AG08395 (cell line): ENCODE measurements around the gene ZNF511.

Experiments used
- DNase-seq: peaks from one replicate; pipeline ENCODE4 v3.0.0; 2012; ENCODE audit warnings: mixed read lengths, low spot score

Gene ZNF511

DNA sequence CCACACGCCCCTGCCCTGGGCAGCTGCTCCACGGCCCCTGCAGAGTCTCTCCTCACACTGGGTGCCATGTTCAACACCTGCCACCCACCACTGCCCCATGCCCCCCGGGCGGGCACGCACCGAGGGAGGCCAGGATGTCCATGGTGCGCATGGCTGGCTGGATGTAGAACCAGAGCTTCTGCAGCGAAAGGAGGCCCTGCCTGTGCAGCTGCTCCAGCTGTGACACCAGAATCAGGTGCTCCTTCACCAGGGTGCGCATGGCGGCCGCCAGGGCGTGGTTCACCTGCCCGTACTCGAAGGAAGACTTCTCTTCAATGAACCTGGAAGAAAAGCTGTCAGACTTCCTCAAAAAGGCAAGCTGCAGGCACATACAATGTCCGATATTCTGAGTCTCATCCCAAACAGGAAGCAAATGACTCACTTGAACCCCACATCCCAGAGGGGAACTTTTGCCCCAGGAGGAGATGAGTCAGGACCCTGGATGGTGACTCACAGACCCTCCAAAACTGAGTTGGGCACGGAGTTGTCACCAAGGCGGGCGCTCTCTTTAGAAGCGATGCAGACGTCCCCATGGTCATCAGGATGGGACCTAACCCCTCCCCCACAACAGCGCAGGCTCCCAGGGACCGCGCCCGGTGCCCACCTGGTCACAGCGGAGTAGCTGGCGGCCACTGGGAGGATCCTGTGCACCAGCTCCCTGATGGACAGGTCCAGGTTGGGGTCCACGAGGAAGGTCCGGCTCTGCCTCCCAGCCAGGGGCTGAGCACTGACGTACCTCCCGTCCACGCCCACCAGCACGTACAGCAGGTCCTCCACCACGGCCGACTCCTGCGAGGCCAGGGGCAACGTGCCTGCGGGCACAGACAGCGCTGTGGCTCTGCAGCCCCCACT is 15.6 kb upstream of the ZNF511 start:
- peak; percentile 93 for DNase-seq

DNA sequence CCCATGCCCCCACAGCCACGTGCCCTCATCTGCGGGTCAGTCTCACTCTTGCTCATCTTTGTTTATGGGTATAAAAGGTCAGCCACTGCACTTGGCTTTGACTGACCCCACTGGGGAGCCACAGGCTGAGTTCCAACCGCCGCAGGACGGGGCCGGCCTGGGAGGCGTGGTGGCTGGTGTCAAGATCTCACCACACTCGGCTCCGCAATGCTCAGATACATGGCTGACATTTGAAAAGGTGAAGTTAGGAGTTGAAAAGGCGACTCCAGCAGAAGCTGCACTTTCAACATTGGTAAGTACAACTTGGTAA is 14.9 kb upstream of the ZNF511 start:
- no peak for DNase-seq

GRCh38 chr10:133294189-133294588 is 14.5 kb upstream of the ZNF511 start:
- DNase-seq: no peak

GRCh38 chr10:133295426-133296320 is 13.0 kb upstream of the ZNF511 start:
- DNase-seq: no peak

DNA sequence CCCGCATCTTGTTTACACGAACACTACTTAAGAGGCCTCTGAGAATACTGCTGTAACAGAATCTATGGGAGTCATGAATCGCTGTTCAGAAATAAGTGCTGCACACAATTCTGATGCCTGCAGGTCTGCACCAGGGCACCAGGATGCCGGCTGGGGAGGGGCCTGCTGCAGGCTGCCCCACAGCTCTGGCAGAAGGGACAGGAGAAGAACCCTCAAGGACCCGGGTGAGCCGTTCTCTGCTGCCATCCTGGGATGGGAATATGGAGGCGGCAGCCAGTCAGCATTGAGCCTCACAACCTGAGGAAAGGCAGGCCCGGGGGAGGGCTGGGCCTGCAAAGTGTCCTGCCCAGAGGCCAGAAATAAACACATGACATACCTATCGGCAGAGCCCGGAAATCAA is 11.2 kb upstream of the ZNF511 start:
- no peak for DNase-seq

- no peak for DNase-seq
Measured at GRCh38 chr10:133298466-133298865, 10.2 kb upstream of the ZNF511 start.

- DNase-seq: no peak
Measured at GRCh38 chr10:133299224-133299623, 9.5 kb upstream of the ZNF511 start.

GRCh38 chr10:133299738-133300137 is 9.0 kb upstream of the ZNF511 start:
- DNase-seq: no peak

DNA sequence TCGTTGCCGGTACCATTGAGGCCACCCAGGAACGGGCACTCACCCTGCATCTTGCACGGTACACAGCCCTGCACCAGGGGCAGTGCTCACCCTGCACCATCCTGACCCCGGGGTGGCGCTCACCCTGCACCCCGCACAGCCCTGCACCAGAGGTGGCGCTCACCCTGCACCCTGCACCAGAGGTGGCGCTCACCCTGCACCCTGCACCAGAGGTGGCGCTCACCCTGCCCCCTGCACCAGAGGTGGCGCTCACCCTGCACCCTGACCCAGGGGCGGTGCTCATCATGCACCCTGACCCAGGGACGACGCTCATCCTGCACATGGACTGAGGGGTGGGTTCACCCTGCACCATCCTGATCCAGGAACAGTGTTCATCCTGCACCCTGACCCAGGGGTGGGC is 6.5 kb upstream of the ZNF511 start:
- no peak for DNase-seq

DNA sequence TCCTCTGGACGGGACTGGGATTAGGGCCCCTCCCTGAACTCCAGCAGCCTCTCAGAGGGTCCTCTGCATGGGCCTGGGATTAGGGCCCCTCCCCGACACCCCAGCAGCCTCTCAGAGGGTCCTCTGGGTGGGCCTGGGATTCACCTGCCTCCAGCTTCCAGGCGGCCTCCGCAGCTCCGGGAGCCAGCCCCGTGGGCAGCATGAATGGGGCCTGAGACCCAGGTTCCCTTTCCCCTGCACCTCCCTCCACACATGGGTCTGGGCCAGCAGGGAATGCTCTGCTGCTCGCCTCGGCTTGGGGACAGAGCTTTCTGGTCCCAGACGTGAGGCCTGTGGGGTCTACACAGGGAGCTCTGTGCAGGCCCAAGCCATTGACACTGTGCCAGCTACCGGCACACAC is 5.5 kb upstream of the ZNF511 start:
- DNase-seq: no peak

DNA sequence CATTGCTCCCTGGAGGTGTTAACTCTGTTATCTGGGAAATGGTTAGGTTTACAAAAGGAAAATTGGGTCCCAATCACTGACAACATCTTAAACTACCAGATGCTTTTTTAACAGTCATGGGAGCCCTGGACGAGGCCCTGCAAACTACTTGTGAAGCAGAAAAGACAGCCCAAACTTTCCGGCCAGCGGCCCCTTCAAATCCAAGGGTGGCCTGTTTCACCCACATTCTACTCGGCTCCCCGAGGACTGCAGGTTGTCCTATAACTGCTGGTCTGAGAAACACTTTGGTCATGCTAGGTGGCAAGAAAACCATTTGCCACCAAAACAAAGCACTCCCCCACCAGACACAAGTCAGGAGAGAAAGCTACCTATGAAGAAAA is 2.6 kb upstream of the ZNF511 start:
- DNase-seq: no peak

- no peak for DNase-seq
Measured at GRCh38 chr10:133306941-133307379, 1.8 kb upstream of the ZNF511 start.

DNA sequence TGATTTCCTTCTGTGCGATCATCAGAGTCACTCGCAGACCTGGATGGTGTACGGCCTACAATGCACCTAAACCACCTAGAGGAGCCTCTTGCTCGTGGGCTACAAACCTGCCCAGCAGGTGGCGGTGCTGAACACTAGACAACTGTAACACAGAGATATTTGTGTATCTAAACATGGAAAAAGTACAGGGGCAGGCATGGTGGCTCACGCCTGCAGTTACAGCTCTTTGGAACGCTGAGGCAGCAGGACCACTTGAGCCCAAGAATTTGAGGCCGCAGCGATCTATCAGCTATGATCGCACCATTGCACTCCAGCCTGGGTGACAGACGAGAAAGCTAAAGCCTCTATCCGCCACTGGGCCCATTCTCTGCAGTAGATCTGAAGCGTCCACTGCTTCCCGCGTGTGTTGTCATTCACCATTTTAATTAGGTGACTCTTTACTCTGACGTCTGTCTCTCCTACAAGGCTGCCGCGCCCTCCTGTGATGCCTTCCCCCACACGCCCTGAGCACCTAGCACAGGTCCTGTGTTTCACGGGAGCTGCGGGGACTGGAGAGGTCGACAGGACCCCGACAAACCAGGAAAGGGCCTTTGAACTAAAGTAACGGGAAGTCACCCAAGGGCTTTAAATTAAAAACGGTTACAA is 816 bp upstream of the ZNF511 start:
- DNase-seq: peak; percentile 51

DNA sequence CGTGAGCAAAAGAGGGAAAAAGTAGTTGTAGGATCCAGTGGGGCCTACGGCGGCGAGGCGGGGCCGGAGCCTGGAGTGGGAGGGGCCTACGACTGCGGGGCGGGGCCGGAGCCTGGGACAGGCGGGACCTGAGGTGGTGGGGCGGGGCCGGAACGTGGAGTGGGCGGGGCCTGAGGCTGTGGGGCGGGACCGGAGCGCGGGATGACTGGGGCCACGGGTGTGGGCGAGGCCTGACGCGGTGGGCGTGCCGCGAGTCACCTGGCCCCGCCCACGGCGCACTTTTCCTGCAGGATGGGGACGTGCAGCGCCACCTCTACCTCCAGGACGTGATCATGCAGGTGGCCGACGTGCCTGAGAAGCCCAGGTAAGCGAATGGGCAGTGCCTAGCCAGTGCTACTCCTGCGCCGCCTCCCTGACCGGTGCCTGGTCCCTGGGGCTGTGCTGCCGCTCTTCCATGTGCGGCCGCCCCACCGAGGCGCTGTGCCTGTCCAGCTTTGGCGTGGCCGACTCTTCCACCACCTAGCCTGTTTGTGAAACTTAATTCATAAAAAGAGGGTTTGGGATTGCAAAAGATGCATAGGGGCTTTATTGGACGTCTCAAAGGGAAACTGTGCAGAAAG is 496 bp downstream of the ZNF511 start:
- peak; percentile 97 for DNase-seq

DNA sequence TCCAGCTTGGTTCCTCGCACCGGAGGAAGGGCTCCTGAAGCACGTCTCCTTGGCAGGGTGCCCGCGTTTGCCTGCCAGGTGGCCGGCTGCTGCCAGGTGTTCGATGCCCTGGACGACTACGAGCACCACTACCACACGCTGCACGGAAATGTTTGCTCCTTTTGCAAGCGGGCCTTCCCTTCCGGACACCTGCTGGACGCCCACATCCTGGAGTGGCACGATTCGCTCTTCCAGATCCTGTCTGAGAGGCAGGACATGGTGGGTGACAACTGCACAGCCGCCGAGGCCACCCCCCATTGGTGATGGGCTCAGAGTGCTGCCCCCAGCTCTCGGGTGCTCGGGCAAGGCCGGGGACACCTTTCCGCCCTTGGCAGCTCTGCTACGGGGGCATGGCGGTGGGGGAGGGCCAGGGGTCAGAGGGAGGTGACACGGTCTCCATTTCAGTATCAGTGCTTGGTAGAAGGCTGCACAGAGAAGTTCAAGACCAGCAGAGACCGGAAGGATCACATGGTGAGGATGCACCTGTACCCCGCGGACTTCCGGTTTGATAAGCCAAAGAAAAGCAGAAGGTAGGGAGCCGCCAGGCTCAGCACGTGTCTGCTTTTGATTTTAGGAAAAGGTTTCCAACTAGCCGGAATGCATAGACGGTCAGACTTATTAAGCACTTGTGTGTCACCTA is 1.1 kb downstream of the ZNF511 start:
- DNase-seq: no peak

DNA sequence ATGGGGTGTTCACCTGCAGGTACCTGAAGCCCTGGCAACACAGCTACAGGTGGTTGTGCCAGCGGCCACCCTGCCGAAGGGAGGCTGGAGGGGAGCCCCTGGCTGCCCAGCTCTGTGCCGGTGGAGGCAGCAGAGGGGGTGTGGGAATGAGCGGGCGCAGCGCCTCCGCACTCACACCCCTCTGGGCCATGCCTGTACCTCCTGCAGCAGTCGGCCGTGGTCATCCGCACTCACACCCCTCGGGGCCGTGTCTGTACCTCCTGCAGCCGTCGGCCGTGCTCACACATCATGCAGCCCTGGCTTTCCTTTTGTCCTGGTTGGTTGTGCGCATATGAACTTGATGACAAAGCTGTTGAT is 1.7 kb downstream of the ZNF511 start:
- no peak for DNase-seq

- no peak for DNase-seq
Measured at GRCh38 chr10:133310789-133311188, 2.1 kb downstream of the ZNF511 start.

DNA sequence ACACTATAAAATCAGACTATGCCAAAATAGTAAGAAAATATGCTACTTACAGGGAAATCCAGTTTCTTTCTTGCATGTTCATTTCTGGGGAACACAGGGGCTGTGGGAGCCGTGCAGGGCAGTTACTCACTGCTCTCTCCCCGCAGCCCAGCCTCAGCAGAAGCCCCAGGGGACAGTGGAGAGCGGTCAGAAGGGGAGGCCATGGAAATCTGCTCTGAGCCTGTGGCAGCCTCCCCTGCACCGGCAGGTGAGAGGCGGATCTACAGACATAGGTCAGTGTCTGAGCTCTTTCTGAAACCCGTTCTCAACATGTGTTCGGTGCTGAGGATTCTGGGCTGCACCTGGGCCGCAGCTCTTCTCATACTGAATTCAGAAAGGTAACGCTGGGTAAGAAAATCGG is 2.9 kb downstream of the ZNF511 start:
- DNase-seq: no peak

DNA sequence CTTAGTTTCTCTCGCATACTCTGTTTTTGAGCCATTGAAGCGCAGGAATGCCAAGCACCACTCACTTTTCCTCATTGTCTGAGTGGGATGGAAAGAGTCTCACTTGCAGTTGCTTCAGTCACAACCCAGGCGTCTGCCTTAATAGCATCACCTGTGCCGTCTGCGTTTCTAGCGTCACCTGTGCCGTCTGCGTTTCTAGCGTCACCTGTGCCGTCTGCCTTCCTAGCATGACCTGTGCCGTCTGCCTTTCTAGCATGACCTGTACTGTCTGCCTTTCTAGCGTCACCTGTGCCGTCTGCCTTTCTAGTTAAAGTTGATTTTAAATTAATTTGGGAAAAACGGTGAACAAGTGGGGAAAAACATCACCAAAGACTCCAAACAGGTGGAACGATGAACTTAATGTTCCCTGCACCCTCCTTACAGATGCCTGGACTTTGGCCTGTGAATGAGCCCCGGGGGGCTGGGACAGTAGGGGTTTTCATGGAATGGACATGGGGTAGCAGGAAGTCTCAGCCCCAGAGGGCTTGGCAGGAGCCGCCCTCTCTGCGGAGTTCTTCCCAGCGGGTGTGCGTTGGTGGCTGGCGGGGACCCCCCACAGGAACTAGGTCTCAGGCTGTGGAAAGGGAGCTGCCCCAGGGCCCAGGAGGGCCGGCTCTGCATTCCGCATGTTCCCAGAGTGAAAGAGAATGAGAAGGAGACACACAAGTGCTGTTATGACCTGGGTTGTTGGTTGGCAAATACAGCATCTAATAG is 3.5 kb downstream of the ZNF511 start:
- DNase-seq: no peak

DNA sequence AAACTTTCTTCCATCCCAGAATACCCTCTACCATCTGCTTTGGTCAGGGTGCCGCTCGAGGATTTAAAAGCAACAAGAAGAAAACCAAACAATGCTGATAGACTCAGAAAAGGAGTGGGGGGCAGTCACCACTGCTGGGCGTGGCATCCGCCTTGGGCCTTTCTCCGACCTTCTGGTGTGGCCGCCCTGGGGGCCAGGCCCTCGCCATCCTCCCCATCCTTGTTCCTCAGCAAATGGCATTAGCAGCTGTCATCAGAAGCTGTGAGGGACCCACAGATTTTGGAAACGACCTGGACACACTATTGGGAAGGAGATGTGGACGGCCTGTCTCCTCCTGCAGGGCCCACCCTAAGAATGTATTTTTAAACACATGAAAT is 4.0 kb downstream of the ZNF511 start:
- no peak for DNase-seq

DNA sequence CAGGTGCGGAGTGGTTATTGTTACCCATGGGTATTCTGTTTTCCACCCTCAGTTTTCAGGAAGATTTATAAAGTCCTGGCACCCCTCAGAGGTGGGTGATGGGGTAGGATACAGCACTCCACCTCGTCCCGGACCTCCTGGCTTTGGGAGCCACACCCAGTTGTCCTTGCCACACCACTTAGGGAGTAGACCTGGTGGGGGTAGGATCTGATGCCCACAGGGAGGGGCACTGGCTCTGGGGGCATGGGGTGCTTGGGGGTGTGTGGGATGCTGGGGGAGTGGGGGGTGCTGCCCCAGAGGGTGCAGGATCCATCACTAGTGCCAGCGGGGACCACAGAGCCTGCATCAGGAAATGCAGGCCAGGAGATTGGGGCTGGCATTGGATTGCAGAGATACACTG is 4.5 kb downstream of the ZNF511 start:
- no peak for DNase-seq
